BLaER1 treated with 17β-estradiol and CSF1 and Interleukin-3, amounts not matched to agents 10 nM and 100 nM (cell line): ENCODE results near the gene PLPP6.
A peak's percentile ranks its signal among the peaks of the same experiment; 100 is the strongest.

Experiments used
- H3K27ac ChIP-seq, 11 experiments: shearing (Covaris generic); formaldehyde crosslinking; 2 replicates each; pipeline ENCODE4 v1.8.1; 2022
- H3K27me3 ChIP-seq, 11 experiments: shearing (Covaris generic); formaldehyde crosslinking; 2 replicates each; pipeline ENCODE4 v1.8.1; 2022
- H3K36me3 ChIP-seq, 11 experiments: shearing (Covaris generic); formaldehyde crosslinking; 2 replicates each; pipeline ENCODE4 v1.8.1; 2022
- H3K4me1 ChIP-seq, 10 experiments: shearing (Covaris generic); formaldehyde crosslinking; 2 replicates each; pipeline ENCODE4 v1.8.1; 2022
- H3K4me2 ChIP-seq, 11 experiments: shearing (Covaris generic); formaldehyde crosslinking; 2 replicates each; pipeline ENCODE4 v1.8.1; 2022
- H3K4me3 ChIP-seq, 10 experiments: shearing (Covaris generic); formaldehyde crosslinking; 2 replicates each; pipeline ENCODE4 v1.8.1; 2022
- H3K9ac ChIP-seq, 11 experiments: shearing (Covaris generic); formaldehyde crosslinking; 2 replicates each; pipeline ENCODE4 v1.8.1; 2022
- H3K9me3 ChIP-seq, 11 experiments: shearing (Covaris generic); formaldehyde crosslinking; replicated peaks in 1 of 11; 2 replicates each; pipeline ENCODE4 v1.8.1; 2022
- H4K20me1 ChIP-seq, 11 experiments: shearing (Covaris generic); formaldehyde crosslinking; 2 replicates each; pipeline ENCODE4 v1.8.1; 2022
- Cebpa-rat ChIP-seq, 11 experiments: shearing (Covaris generic); IDR thresholded peaks; 2 replicates each; pipeline ENCODE4 v1.8.1; 2022

Gene PLPP6

GRCh38 chr9:4669890-4670289, 7.8 kb downstream of the PLPP6 start:
- Histone ChIP-seq H3K4me1 (peaks cover under 1 to 16% (median 7%) of the 10 kb centered on the region in 10 experiments; a peak in 18 of 20 replicates), H3K27ac (no peak overlapping the region), H3K9me3 (no peaks in the 10 kb centered on the region), H4K20me1 (no peaks in the 10 kb centered on the region; a peak in 1 of 22 replicates), H3K4me3 (no peak overlapping the region), H3K27me3 (no peaks in the 10 kb centered on the region), H3K9ac (no peak overlapping the region), H3K4me2 (no peak overlapping the region), H3K36me3 (no peaks in the 10 kb centered on the region; a peak in 1 of 22 replicates)
- TF ChIP-seq Cebpa-rat (IDR thresholded peaks at IDR 0.05), result no peak

GRCh38 chr9:4670591-4670990, 8.5 kb downstream of the PLPP6 start:
- H3K4me3 ChIP-seq, result no peak overlapping the region
- H3K4me2 ChIP-seq, result peak overlapping the region in 2 of 11 experiments; percentile 5 to 39; a peak in 2 of 22 replicates
- H3K9ac ChIP-seq, result no peak overlapping the region
- H3K4me1 ChIP-seq, result peaks cover 0 to 9% (median under 1%) of the 10 kb centered on the region in 10 experiments; a peak in 10 of 20 replicates
- H3K9me3 ChIP-seq, result no peaks in the 10 kb centered on the region
- no peaks in the 10 kb centered on the region; a peak in 1 of 22 replicates for H3K36me3 ChIP-seq
- no peak overlapping the region for H3K27ac ChIP-seq
- TF ChIP-seq Cebpa-rat (IDR thresholded peaks at IDR 0.05), result no peak
- no peaks in the 10 kb centered on the region for H4K20me1 ChIP-seq
- H3K27me3 ChIP-seq, result no peaks in the 10 kb centered on the region

- H3K4me2 ChIP-seq, result no peak overlapping the region
- H3K27ac ChIP-seq, result no peak overlapping the region
- no peak for TF ChIP-seq Cebpa-rat (IDR thresholded peaks at IDR 0.05)
- H3K9me3 ChIP-seq, result no peaks in the 10 kb centered on the region
- H4K20me1 ChIP-seq, result no peaks in the 10 kb centered on the region
- H3K4me3 ChIP-seq, result no peak overlapping the region
- no peak overlapping the region for H3K9ac ChIP-seq
- no peaks in the 10 kb centered on the region for H3K27me3 ChIP-seq
- no peaks in the 10 kb centered on the region for H3K36me3 ChIP-seq
- peaks cover 0 to 8% (median 0%) of the 10 kb centered on the region in 10 experiments; a peak in 4 of 20 replicates for H3K4me1 ChIP-seq
Observed at GRCh38 chr9:4671737-4672136, 9.6 kb downstream of the PLPP6 start.

GRCh38 chr9:4674783-4675182, 12.7 kb downstream of the PLPP6 start:
- H3K36me3 ChIP-seq, result no peaks in the 10 kb centered on the region
- H3K4me2 ChIP-seq, result no peak overlapping the region
- H3K4me3 ChIP-seq, result no peak overlapping the region
- TF ChIP-seq Cebpa-rat (IDR thresholded peaks at IDR 0.05), result no peak
- H3K27ac ChIP-seq, result no peak overlapping the region
- no peaks in the 10 kb centered on the region for H3K27me3 ChIP-seq
- peaks cover 6 to 22% (median 11%) of the 10 kb centered on the region in 10 experiments; a peak in 15 of 20 replicates for H3K4me1 ChIP-seq
- H4K20me1 ChIP-seq, result no peaks in the 10 kb centered on the region
- H3K9ac ChIP-seq, result no peak overlapping the region
- H3K9me3 ChIP-seq, result no peaks in the 10 kb centered on the region

- Histone ChIP-seq H3K9me3 (no peaks in the 10 kb centered on the region), H4K20me1 (peaks cover 0 to 8% (median 0%) of the 10 kb centered on the region in 11 experiments; a peak in 3 of 22 replicates)
Observed at GRCh38 chr9:4677392-4677791, 15.3 kb downstream of the PLPP6 start.

GRCh38 chr9:4678679-4679267, 16.7 kb downstream of the PLPP6 start:
- Histone ChIP-seq H3K9me3 (no peaks in the 10 kb centered on the region), H3K9ac (peak overlapping the region; percentile 88 to 98 (median 91)), H3K27me3 (no peaks in the 10 kb centered on the region), H3K4me1 (peaks cover 21 to 35% (median 25%) of the 10 kb centered on the region in 10 experiments), H3K36me3 (peaks cover 0 to 11% (median 5%) of the 10 kb centered on the region in 11 experiments; a peak in 8 of 22 replicates), H3K4me2 (peak overlapping the region; percentile 65 to 91 (median 82)), H4K20me1 (peaks cover 0 to 15% (median 4%) of the 10 kb centered on the region in 11 experiments; a peak in 7 of 22 replicates), H3K27ac (peak overlapping the region; percentile 88 to 99 (median 94)), H3K4me3 (peak overlapping the region; percentile 73 to 86 (median 80))
- TF ChIP-seq Cebpa-rat (IDR thresholded peaks at IDR 0.05), result no peak

More at GRCh38 chr9:4677392-4677791, 15.3 kb downstream of the PLPP6 start:
- Histone ChIP-seq H3K4me2 (peak overlapping the region in 4 of 11 experiments; percentile 65 to 80 (median 72); a peak in 6 of 22 replicates), H3K27me3 (no peaks in the 10 kb centered on the region), H3K27ac (0 out of 22 replicates have a peak overlapping the region, but pooled peaks of 2 of the 11 experiments have one; percentile 23 to 97), H3K4me1 (peaks cover 21 to 35% (median 25%) of the 10 kb centered on the region in 10 experiments), H3K36me3 (peaks cover 0 to 2% (median 0%) of the 10 kb centered on the region in 11 experiments; a peak in 1 of 22 replicates), H3K4me3 (no peak overlapping the region), H3K9ac (no peak overlapping the region)
- no peak for TF ChIP-seq Cebpa-rat (IDR thresholded peaks at IDR 0.05)

GRCh38 chr9:4679268-4680172, 17.4 kb downstream of the PLPP6 start, which contains the start of gene CDC37L1:
CDC37L1 (plus strand) TSS chr9:4679569; CDS start chr9:4679768, 199 bp downstream.
- Histone ChIP-seq H3K27ac (peak within 1 kb of the TSS; percentile 88 to 99 (median 94)), H3K27me3 (no peaks in the 10 kb centered on the region), H4K20me1 (peaks cover 0 to 21% (median 4%) of the 10 kb centered on the region in 11 experiments; a peak in 7 of 22 replicates), H3K4me3 (peak within 1 kb of the TSS; percentile 73 to 86 (median 80)), H3K36me3 (peaks cover 0 to 13% (median 7%) of the 10 kb centered on the region in 11 experiments; a peak in 13 of 22 replicates), H3K9me3 (no peaks in the 10 kb centered on the region), H3K9ac (peak within 1 kb of the TSS; percentile 88 to 98 (median 91)), H3K4me2 (peak within 1 kb of the TSS; percentile 77 to 94 (median 85)), H3K4me1 (peaks cover 21 to 35% (median 25%) of the 10 kb centered on the region in 10 experiments)
- no peak for TF ChIP-seq Cebpa-rat (IDR thresholded peaks at IDR 0.05)

- H3K27me3 ChIP-seq, result no peaks in the 10 kb centered on the region
- peaks cover 5 to 20% (median 13%) of the 10 kb centered on the region in 11 experiments; a peak in 20 of 22 replicates for H3K36me3 ChIP-seq
- H4K20me1 ChIP-seq, result peaks cover 0 to 27% (median 4%) of the 10 kb centered on the region in 11 experiments; a peak in 7 of 22 replicates
- peak overlapping the region; percentile 77 to 94 (median 85) for H3K4me2 ChIP-seq
- peaks cover 21 to 35% (median 25%) of the 10 kb centered on the region in 10 experiments for H3K4me1 ChIP-seq
- H3K9me3 ChIP-seq, result no peaks in the 10 kb centered on the region
- TF ChIP-seq Cebpa-rat (IDR thresholded peaks at IDR 0.05), result no peak
- H3K9ac ChIP-seq, result peak overlapping the region; percentile 88 to 98 (median 91)
- H3K27ac ChIP-seq, result peak overlapping the region; percentile 88 to 99 (median 94)
- H3K4me3 ChIP-seq, result peak overlapping the region; percentile 73 to 86 (median 80)
Observed at GRCh38 chr9:4680173-4680525, 18.1 kb downstream of the PLPP6 start.
